ENCODE results near the gene LIG3.

Gene LIG3

DNA sequence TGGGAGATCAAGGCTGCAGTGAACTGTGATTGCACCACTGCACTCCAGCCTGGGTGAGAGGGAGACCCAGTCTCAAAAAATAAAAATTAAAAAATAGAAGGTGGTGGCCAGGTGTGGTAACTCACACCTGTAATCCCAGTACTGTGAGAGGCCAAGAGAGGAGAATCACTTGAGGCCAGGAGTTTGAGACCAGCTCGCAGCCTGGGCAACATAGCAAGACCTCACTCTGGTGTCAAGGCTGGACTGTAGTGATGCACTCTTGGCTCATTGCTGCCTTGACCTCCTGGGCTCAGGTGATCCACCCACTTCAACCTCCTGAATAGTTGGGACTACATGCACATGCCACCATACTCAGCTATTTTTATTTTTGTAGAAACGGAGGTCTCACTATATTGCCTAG is 69.9 kb downstream of the LIG3 start:
- DNase-seq (ENCODE audit: low read depth) = no peak
- TF ChIP-seq, protein P1, sequence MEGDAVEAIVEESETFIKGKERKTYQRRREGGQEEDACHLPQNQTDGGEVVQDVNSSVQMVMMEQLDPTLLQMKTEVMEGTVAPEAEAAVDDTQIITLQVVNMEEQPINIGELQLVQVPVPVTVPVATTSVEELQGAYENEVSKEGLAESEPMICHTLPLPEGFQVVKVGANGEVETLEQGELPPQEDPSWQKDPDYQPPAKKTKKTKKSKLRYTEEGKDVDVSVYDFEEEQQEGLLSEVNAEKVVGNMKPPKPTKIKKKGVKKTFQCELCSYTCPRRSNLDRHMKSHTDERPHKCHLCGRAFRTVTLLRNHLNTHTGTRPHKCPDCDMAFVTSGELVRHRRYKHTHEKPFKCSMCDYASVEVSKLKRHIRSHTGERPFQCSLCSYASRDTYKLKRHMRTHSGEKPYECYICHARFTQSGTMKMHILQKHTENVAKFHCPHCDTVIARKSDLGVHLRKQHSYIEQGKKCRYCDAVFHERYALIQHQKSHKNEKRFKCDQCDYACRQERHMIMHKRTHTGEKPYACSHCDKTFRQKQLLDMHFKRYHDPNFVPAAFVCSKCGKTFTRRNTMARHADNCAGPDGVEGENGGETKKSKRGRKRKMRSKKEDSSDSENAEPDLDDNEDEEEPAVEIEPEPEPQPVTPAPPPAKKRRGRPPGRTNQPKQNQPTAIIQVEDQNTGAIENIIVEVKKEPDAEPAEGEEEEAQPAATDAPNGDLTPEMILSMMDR (conservative IDR thresholded peaks at IDR 0.05; ENCODE audit: low read depth, low read length) = no peak
- no peak overlapping the region for H3K4me3 ChIP-seq (ENCODE audit: low read depth, low read length)

DNA sequence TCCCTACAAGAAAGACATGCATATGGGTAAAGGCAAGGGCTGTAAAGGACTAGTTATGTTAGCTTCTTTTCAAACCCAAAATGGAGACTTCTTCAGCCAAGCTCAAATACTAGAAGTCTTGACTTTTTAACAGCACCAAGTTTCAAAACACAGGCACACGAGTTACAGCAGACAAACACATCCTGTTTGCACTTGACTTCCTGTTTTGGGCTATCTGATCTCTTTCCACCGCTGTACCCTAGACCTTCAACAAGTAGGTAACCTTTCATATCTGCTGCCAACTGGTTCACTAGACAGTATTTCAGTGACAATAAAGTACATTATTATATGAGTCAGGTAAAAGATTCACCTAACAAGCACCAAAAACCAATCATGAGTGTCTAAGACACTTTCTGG is 70.9 kb downstream of the LIG3 start:
- TF ChIP-seq, protein P1 (conservative IDR thresholded peaks at IDR 0.05; ENCODE audit: low read depth, low read length) = no peak
- H3K4me3 ChIP-seq (ENCODE audit: low read depth, low read length) = no peak overlapping the region
- peak; percentile 64 for DNase-seq (ENCODE audit: low read depth)

DNA sequence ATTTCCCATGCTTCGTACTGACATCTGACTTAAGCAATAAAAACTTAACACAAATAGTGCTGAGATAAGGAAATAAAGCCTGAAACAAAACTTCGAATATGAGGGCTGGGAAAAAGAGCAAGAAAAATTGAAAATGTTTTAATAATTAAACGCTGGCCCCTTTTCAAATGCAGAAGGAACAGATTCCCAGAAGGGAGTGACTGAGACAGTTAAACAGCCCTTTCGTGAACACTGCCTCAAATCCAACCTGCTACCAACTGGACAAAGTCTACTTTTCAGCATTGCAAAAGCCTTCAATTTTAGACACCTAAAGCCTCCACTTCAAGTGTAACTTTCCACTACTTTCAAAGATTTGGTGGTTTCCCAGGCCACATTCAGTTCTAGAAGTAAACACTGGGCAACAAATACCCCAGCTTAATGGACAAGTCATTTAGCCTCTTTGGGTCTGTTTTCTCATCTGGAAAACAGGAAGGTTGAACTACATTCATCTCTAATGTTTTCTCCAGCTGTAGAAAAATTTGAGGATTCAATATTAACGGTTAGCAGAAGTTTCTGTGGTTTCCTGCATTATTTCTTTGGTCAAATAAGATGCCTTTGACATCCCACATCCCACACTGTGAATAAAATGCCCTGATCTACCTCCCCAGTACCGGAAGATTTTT is 71.4 kb downstream of the LIG3 start:
- no peak overlapping the region for H3K4me3 ChIP-seq (ENCODE audit: low read depth, low read length)
- DNase-seq (ENCODE audit: low read depth) = peak; percentile 61
- TF ChIP-seq, protein P1 (conservative IDR thresholded peaks at IDR 0.05; ENCODE audit: low read depth, low read length) = no peak

DNA sequence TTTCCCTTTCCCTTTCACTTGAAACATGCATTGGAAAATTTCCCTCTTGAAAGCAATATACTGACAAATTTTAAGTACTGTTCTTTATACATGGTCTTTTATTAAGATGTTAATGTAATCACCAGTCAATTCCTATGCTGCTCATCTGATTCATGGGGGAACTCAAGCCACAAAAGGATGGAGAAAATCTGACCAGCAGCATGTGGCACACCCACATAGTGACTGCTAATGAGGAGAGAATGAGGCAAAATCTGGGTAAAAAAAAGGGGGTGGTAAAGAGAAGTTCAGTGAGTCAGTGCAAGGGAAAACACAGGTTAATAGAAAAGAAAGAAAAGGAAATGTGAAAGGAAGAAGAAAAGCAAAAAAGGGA is 71.9 kb downstream of the LIG3 start:
- TF ChIP-seq, protein P1 (conservative IDR thresholded peaks at IDR 0.05; ENCODE audit: low read depth, low read length) = no peak
- DNase-seq (ENCODE audit: low read depth) = peak; percentile 36
- no peak overlapping the region for H3K4me3 ChIP-seq (ENCODE audit: low read depth, low read length)

DNA sequence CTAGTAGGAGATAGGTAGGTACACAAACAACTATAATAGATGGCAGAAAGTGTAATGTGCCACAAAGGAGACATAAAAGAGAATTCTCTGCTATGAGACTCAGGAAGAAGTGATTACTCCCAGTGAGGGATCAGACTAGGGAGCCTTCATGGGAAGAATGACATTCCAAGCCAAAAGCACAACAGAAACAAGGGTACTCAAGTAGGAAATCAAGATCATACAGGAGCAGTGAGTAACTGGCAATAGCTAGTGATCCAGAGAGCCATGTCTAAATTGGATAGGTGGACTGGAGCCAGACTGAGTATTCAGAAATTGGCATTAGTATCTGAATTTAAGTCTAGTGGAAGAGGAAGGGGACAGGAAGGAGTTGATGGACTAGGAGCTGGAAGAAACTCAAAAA is 72.5 kb downstream of the LIG3 start:
- H3K4me3 ChIP-seq (ENCODE audit: low read depth, low read length) = no peak overlapping the region

DNA sequence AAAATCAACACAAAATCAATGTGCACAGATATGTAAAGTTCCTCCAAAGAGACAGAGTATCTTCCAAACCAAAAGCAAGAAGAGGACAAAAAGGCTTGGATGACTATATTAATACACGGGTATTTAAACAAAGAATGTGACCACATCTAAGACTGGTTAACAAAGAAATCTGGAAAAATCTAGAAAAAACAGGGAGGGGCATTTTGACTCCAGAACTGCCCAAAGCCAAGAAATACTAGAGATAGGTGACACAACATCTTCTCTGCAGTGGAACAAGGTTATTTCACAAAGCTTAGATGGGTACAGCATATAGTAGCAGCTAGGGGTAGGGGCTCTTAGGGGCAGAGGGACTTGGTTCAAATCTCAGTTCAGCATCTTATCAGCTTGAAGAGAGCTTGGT is 72.9 kb downstream of the LIG3 start:
- DNase-seq (ENCODE audit: low read depth) = no peak
- no peak overlapping the region for H3K4me3 ChIP-seq (ENCODE audit: low read depth, low read length)
- TF ChIP-seq, protein P1 (conservative IDR thresholded peaks at IDR 0.05; ENCODE audit: low read depth, low read length) = no peak

More for the DNA sequence above, 72.5 kb downstream of the LIG3 start:
- DNase-seq (ENCODE audit: low read depth) = no peak
- TF ChIP-seq, protein P1 (conservative IDR thresholded peaks at IDR 0.05; ENCODE audit: low read depth, low read length) = no peak

DNA sequence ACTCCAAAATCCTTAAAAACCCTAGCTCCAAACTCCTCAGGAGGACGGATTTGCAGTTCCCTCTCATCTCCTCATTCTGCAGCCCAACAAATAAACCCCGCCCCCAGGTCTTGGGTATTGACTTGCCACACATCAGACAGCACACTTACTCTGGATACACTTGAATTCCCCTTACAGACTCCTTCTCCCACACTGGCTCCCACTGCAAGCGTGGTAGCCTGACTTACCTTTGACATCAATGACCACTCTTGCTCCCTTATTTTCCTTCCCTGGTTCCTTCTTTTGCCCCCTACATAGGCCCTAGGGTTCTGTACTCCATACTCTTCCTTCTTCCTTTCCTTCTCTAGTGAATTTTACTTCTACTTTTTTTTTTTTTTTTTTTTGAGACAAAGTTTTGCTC is 75.7 kb downstream of the LIG3 start:
- no peak overlapping the region for H3K4me3 ChIP-seq (ENCODE audit: low read depth, low read length)
- DNase-seq (ENCODE audit: low read depth) = peak; percentile 34
- TF ChIP-seq, protein P1 (conservative IDR thresholded peaks at IDR 0.05; ENCODE audit: low read depth, low read length) = no peak

All from choroid plexus epithelial cell (primary cell).